ENCODE results near the gene TYRO3. TPM values are rescaled to one million over a fixed set of nuclear protein-coding genes. Genes with fewer than 3 reads are reported as not detected.

The TYRO3 gene
- 1 to 10 TPM; 4.6 to 8.7 (median 7.1) TPM for total RNA-seq

- intact Hi-C loops (cut with DNase I): loop anchor here (10.0 kb wide), 1 partner anchor 256 kb away; no protein-coding TSS in a partner anchor
- H3K4me1 ChIP-seq: peaks cover 20 to 50% (median 44%) of the 10 kb centered on the region in 4 donors
- peaks cover 0 to 6% (median 3%) of the 10 kb centered on the region in 4 donors for H3K36me3 ChIP-seq
- peak within 1 kb of the TSS; percentile 20 to 72 (median 63) for H3K27ac ChIP-seq (replicated peaks in 1 of 4)
- H3K9me3 ChIP-seq: no peaks in the 10 kb centered on the region
- 3% methylated on average over 34 of the region's 81 CpGs for WGBS
- DNase-seq (ENCODE audit: extremely low spot score): no peak
- H3K27me3 ChIP-seq: no peaks in the 10 kb centered on the region
- H3K4me3 ChIP-seq: peak within 1 kb of the TSS; percentile 61 to 89 (median 78)
- TF ChIP-seq CTCF (IDR thresholded peaks at IDR 0.05) (no peak), POLR2AphosphoS5 (IDR thresholded peaks at IDR 0.05) (peak in 1 of 2 donors; percentile 10), POLR2A (IDR thresholded peaks at IDR 0.05; ENCODE audit: low read depth) (no peak), EP300 (IDR thresholded peaks at IDR 0.05) (no peak)
These were observed at the start of gene TYRO3 for GRCh38 chr15:41558400-41559238. Gene TYRO3 (plus strand): TSS chr15:41559212. CDS start chr15:41559258, 46 bp downstream.

GRCh38 chr15:41510728-41511127 is 48.3 kb upstream of the TYRO3 start:
- H3K27ac ChIP-seq (replicated peaks in 1 of 4): no peak overlapping the region
- H3K4me3 ChIP-seq: no peak overlapping the region
- H3K27me3 ChIP-seq: peaks cover 3 to 42% (median 27%) of the 10 kb centered on the region in 4 donors
- no peaks in the 10 kb centered on the region for H3K36me3 ChIP-seq
- peaks cover 28 to 33% (median 29%) of the 10 kb centered on the region in 4 donors for H3K4me1 ChIP-seq
- DNase-seq (ENCODE audit: extremely low spot score): no peak
- TF ChIP-seq POLR2A (IDR thresholded peaks at IDR 0.05; ENCODE audit: low read depth) (no peak), EP300 (IDR thresholded peaks at IDR 0.05) (no peak), POLR2AphosphoS5 (IDR thresholded peaks at IDR 0.05) (no peak), CTCF (IDR thresholded peaks at IDR 0.05) (no peak)
- H3K9me3 ChIP-seq: no peaks in the 10 kb centered on the region
- WGBS: 92% methylated on average over 7 of the region's 7 CpGs
- intact Hi-C loops (cut with DNase I): no loop called here

- WGBS: 29% methylated on average over 29 of the region's 56 CpGs
- Histone ChIP-seq H3K27ac (replicated peaks in 1 of 4) (no peak overlapping the region), H3K9me3 (no peaks in the 10 kb centered on the region), H3K4me3 (peak overlapping the region; percentile 40 to 52 (median 46)), H3K36me3 (peaks cover 0 to 2% (median 0%) of the 10 kb centered on the region in 4 donors), H3K27me3 (peaks cover 3 to 42% (median 27%) of the 10 kb centered on the region in 4 donors), H3K4me1 (peaks cover 28 to 33% (median 29%) of the 10 kb centered on the region in 4 donors)
- no peak for DNase-seq (ENCODE audit: extremely low spot score)
- intact Hi-C loops (cut with DNase I): no loop called here
- TF ChIP-seq EP300 (IDR thresholded peaks at IDR 0.05) (no peak), POLR2AphosphoS5 (IDR thresholded peaks at IDR 0.05) (no peak), CTCF (IDR thresholded peaks at IDR 0.05) (no peak), POLR2A (IDR thresholded peaks at IDR 0.05; ENCODE audit: low read depth) (no peak)
These were observed 47.6 kb upstream of the TYRO3 start for GRCh38 chr15:41511331-41511898.

- no peaks in the 10 kb centered on the region for H3K9me3 ChIP-seq
- no peak for TF ChIP-seq EP300 (IDR thresholded peaks at IDR 0.05)
- no peak for TF ChIP-seq CTCF (IDR thresholded peaks at IDR 0.05)
- no peak for TF ChIP-seq POLR2A (IDR thresholded peaks at IDR 0.05; ENCODE audit: low read depth)
- no peak for TF ChIP-seq POLR2AphosphoS5 (IDR thresholded peaks at IDR 0.05)
- no peak overlapping the region for H3K27ac ChIP-seq (replicated peaks in 1 of 4)
- peaks cover 3 to 42% (median 27%) of the 10 kb centered on the region in 4 donors for H3K27me3 ChIP-seq
- peak overlapping the region; percentile 40 to 52 (median 46) for H3K4me3 ChIP-seq
- H3K4me1 ChIP-seq: peaks cover 28 to 33% (median 29%) of the 10 kb centered on the region in 4 donors
- peaks cover 0 to 6% (median under 1%) of the 10 kb centered on the region in 4 donors for H3K36me3 ChIP-seq
- intact Hi-C loops (cut with DNase I): no loop called here
- WGBS: 4% methylated on average over 23 of the region's 49 CpGs
- DNase-seq (ENCODE audit: extremely low spot score): no peak
These were observed 47.1 kb upstream of the TYRO3 start for GRCh38 chr15:41511899-41512369.

All from esophagus muscularis mucosa (tissue), 4 donors.